CD14-positive monocyte (primary cell): ENCODE data around the gene STRN. TPM values are rescaled to one million over a fixed set of nuclear protein-coding genes. Genes with fewer than 3 reads are reported as not detected.
A peak's percentile ranks its signal among the peaks of the same experiment; 100 is the strongest.

Experiments used
- DNase-seq, 3 donors: peaks; one replicate each; pipeline ENCODE4 v3.0.0-alpha.2; 2011 to 2022
- H2AFZ ChIP-seq: 2 replicates; pipeline ENCODE4 v1.6.0; 2012; ENCODE audit warnings: mild to moderate bottlenecking, low read depth, low read length, inconsistent platforms; ENCODE audit not compliant: insufficient read depth, poor library complexity, severe bottlenecking
- H3K27ac ChIP-seq, 2 donors: 1 replicate in 1 of 2; 2 replicates in 1 of 2; pipeline ENCODE4 v1.5.1; 2012 to 2013; ENCODE audit warnings: low read length in 2 of 2, control low read depth in 1 of 2, inconsistent platforms in 1 of 2, low read depth in 1 of 2, mild to moderate bottlenecking in 1 of 2
- H3K27me3 ChIP-seq, 2 donors: one replicate each; pipeline versions ENCODE4 v1.6.0 to v1.6.1; 2011 to 2013; ENCODE audit warnings: low read length in 2 of 2; ENCODE audit not compliant: control insufficient read depth in 2 of 2, insufficient read depth in 2 of 2
- H3K36me3 ChIP-seq, 2 donors: replicated peaks in 1 of 2; 1 replicate in 1 of 2; 2 replicates in 1 of 2; pipeline versions ENCODE4 v1.5.1 to v1.6.1; 2012 to 2013; ENCODE audit warnings: low read length in 2 of 2, control low read depth in 1 of 2, inconsistent platforms in 1 of 2, mild to moderate bottlenecking in 1 of 2; ENCODE audit not compliant: insufficient read depth in 2 of 2, control insufficient read depth in 1 of 2
- H3K4me1 ChIP-seq, 2 donors: 1 replicate in 1 of 2; 2 replicates in 1 of 2; pipeline versions ENCODE4 v1.5.1 to v1.6.1; 2012 to 2013; ENCODE audit warnings: low read length in 2 of 2, control low read depth in 1 of 2, inconsistent platforms in 1 of 2, mild to moderate bottlenecking in 1 of 2, moderate library complexity in 1 of 2; ENCODE audit not compliant: insufficient read depth in 2 of 2, control insufficient read depth in 1 of 2
- H3K4me2 ChIP-seq: replicated peaks from 2 replicates; pipeline ENCODE3; 2012; ENCODE audit warnings: low read length, moderate library complexity, mild to moderate bottlenecking; ENCODE audit not compliant: poor library complexity, severe bottlenecking; ENCODE audit errors: extremely low read depth
- H3K4me3 ChIP-seq, 3 experiments: fragments of 200-600 bp in 1 of 3; sonication (generic) in 1 of 3; replicated peaks in 1 of 3; 1 replicate in 2 of 3; 2 replicates in 1 of 3; pipeline ENCODE4 v1.5.1; 2011 to 2013; ENCODE audit warnings: low read length in 3 of 3, mild to moderate bottlenecking in 3 of 3, control low read depth in 2 of 3, low read depth in 2 of 3, inconsistent platforms in 1 of 3, moderate library complexity in 1 of 3
- H3K79me2 ChIP-seq: 2 replicates; pipeline ENCODE4 v1.6.0; 2012; ENCODE audit warnings: mild to moderate bottlenecking, control low read depth, inconsistent platforms, low read length, moderate library complexity; ENCODE audit not compliant: insufficient read depth
- H3K9ac ChIP-seq: 2 replicates; pipeline ENCODE4 v1.6.0; 2017; ENCODE audit warnings: low read length, mild to moderate bottlenecking; ENCODE audit not compliant: insufficient read depth, poor library complexity, severe bottlenecking
- H3K9me3 ChIP-seq, 2 donors: replicated peaks in 1 of 2; 1 replicate in 1 of 2; 2 replicates in 1 of 2; pipeline versions ENCODE4 v1.5.1 to v1.6.1; 2012 to 2013; ENCODE audit warnings: low read length in 2 of 2, control low read depth in 1 of 2; ENCODE audit not compliant: control insufficient read depth in 1 of 2, insufficient read depth in 1 of 2
- H4K20me1 ChIP-seq: 2 replicates; pipeline ENCODE4 v1.6.0; 2012; ENCODE audit warnings: mild to moderate bottlenecking, low read length, control low read depth, moderate library complexity; ENCODE audit not compliant: insufficient read depth
- H3K27ac Mint-ChIP-seq, 7 donors: one replicate each; pipeline ENCODE4 v1.8.0; 2020; ENCODE audit warnings: mild to moderate bottlenecking in 7 of 7, mixed read lengths in 7 of 7, moderate library complexity in 6 of 7, inconsistent platforms in 2 of 7
- H3K27me3 Mint-ChIP-seq, 3 donors: one replicate each; pipeline ENCODE4 v1.8.0; 2021 to 2022; ENCODE audit warnings: low read depth in 3 of 3, mild to moderate bottlenecking in 3 of 3, mixed read lengths in 3 of 3, moderate library complexity in 3 of 3, inconsistent platforms in 1 of 3
- H3K36me3 Mint-ChIP-seq, 2 donors: one replicate each; pipeline ENCODE4 v1.8.0; 2020; ENCODE audit warnings: mixed read lengths in 2 of 2, inconsistent platforms in 1 of 2, mild to moderate bottlenecking in 1 of 2
- H3K4me1 Mint-ChIP-seq: one replicate; pipeline ENCODE4 v1.8.0; 2020; ENCODE audit warnings: mild to moderate bottlenecking, mixed read lengths
- H3K4me3 Mint-ChIP-seq, 2 donors: one replicate each; pipeline ENCODE4 v1.8.0; 2020; ENCODE audit warnings: mild to moderate bottlenecking in 2 of 2, mixed read lengths in 2 of 2, moderate library complexity in 1 of 2
- H3K9me3 Mint-ChIP-seq, 7 donors: one replicate each; pipeline ENCODE4 v1.8.0; 2020 to 2022; ENCODE audit warnings: mixed read lengths in 7 of 7, mild to moderate bottlenecking in 6 of 7, moderate library complexity in 6 of 7, inconsistent platforms in 2 of 7
- CTCF ChIP-seq: fragments of 200-600 bp; IDR thresholded peaks from one replicate; pipeline ENCODE4 v1.8.0; 2022; ENCODE audit warnings: antibody characterized with exemption, mild to moderate bottlenecking
- WGBS: methylation state at CpG from one replicate; pipeline ENCODE4 v1.1.5; 2013; ENCODE audit warnings: missing lambda C conversion rate; ENCODE audit not compliant: insufficient coverage; 5-methylcytosine and 5-hydroxymethylcytosine counted together
- intact Hi-C, 2 donors: fragments of 100-400 bp; cut with micrococcal nuclease; formaldehyde crosslinking; loops; one replicate each; pipeline versions ENCODE4 v1.15.0 to v1.15.1; 2023
- polyA plus RNA-seq, 3 donors: library from polyadenylated mRNA; depleted of rRNA in 1 of 3; unstranded in 2 of 3; stranded (reverse) in 1 of 3; fragments of 300-500 nt in 2 of 3; fragments of >200 nt in 1 of 3; fragmentation: Illumina TruSeq in 2 of 3; gene quantifications; 1 replicate in 2 of 3; 2 replicates in 1 of 3; pipeline ENCODE4 v1.2.3, GENCODE V29; 2012 to 2021

Gene STRN
- polyA plus RNA-seq, 3 donors: 7.0 to 15.7 (median 10.7) TPM

GRCh38 chr2:37013315-37013641, 46.9 kb upstream of the STRN start:
- peak overlapping the region; percentile 66 for H3K4me2 ChIP-seq
- 61% methylated on average over 4 of the region's 4 CpGs for WGBS
- intact Hi-C loops: no loop called here

DNA sequence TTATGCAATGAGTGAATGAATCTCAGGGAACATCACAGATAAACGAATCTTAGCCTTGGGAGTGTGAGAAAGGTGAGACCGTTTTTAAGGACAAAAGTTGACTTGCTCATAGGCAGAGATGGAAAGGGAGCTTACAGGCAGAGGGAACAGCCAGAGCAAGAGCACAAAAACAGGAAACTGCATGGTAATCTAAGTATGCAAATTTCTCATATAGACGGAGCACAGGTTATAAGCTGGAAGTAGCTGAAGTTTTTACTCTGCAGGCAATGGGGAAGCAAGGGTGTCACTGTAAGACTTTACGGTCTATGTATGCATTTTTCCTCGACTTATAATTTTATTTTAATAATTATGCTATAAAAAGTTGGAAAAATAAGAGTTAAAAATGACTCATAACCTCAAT, 44.8 kb upstream of the STRN start:
- Histone ChIP-seq H3K9me3 (no peaks in the 10 kb centered on the region), H3K27me3 (no peaks in the 10 kb centered on the region), H3K4me1 (peaks cover 9 to 19% of the 10 kb centered on the region in 2 donors), H3K79me2 (no peaks in the 10 kb centered on the region), H3K36me3 (peaks cover 39 to 76% of the 10 kb centered on the region in 2 donors), H3K4me3 (no peak overlapping the region), H2AFZ (no peak overlapping the region), H3K27ac (no peak overlapping the region), H3K4me2 (no peak overlapping the region), H4K20me1 (peaks cover 3% of the 10 kb centered on the region), H3K9ac (no peak overlapping the region)
- H3K9me3 Mint-ChIP-seq: no peaks in the 10 kb centered on the region
- intact Hi-C loops: no loop called here
- WGBS: 10% methylated on average over 2 of the region's 5 CpGs
- no peak overlapping the region for H3K4me3 Mint-ChIP-seq
- peaks cover 14% of the 10 kb centered on the region for H3K4me1 Mint-ChIP-seq
- H3K27ac Mint-ChIP-seq: peak overlapping the region in 1 of 7 donors; percentile 55
- no peak for TF ChIP-seq CTCF
- peaks cover 51 to 73% of the 10 kb centered on the region in 2 donors for H3K36me3 Mint-ChIP-seq
- no peaks in the 10 kb centered on the region for H3K27me3 Mint-ChIP-seq
- DNase-seq: no peak

More at GRCh38 chr2:37013315-37013641, 46.9 kb upstream of the STRN start:
- no peak for DNase-seq
- Mint-ChIP-seq H3K36me3 (peaks cover 55 to 78% of the 10 kb centered on the region in 2 donors), H3K9me3 (no peaks in the 10 kb centered on the region), H3K27ac (peak overlapping the region in 2 of 7 donors; percentile 2 to 55), H3K4me3 (no peak overlapping the region), H3K4me1 (peaks cover 14% of the 10 kb centered on the region), H3K27me3 (no peaks in the 10 kb centered on the region)
- Histone ChIP-seq H3K4me3 (no peak overlapping the region), H3K4me1 (peaks cover 9 to 19% of the 10 kb centered on the region in 2 donors), H4K20me1 (peaks cover 3% of the 10 kb centered on the region), H3K27me3 (no peaks in the 10 kb centered on the region), H2AFZ (no peak overlapping the region), H3K27ac (peak overlapping the region in 1 of 2 donors; percentile 11), H3K9ac (peak overlapping the region; percentile 10), H3K79me2 (no peaks in the 10 kb centered on the region), H3K9me3 (no peaks in the 10 kb centered on the region), H3K36me3 (peaks cover 44 to 76% of the 10 kb centered on the region in 2 donors)
- TF ChIP-seq CTCF: no peak
